ENCODE measurements around the gene NEMP2.

Gene NEMP2

DNA sequence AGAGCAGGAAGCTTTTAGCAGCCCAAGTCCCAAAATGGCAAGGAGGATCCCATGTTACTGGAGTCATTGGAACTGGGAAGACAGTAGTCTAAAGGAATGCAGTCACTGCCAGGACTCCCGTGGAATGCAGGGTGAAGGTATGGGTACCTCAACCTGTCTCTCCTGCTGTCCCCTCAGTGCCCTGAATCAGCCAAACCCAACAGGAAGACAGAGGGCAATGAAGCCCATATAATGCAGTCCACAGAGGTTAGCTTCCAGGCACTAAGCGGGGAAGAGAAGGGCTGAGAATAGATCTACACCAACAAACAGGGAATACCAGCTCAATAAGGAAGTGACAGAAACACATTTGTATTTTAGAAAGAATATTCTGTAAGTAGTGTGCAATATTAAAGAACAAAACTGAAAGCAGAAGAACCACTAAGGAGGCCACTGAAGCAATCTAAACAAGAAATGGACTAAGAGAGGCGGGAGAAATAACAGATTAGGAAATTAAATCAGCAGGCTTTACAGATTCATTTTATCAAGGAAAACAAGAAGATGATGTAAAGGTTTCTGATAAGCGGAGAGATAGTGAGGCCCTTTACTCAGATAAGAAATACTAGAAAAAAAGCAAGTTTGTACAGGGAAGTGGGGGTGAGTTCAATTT is 8.3 kb downstream of the NEMP2 start:
- 87% methylated on average over 4 of the region's 4 CpGs for WGBS (ENCODE audit: insufficient coverage)
- ChIA-PET POLR2A (no interaction called here), CTCF (interaction anchor here (1.1 kb wide), 1 partner anchor 15 kb away, joined by 8 read pairs; no protein-coding TSS in a partner anchor)
- H3K27ac ChIP-seq (ENCODE audit: insufficient read depth in 1 of 2, low read depth in 1 of 2, low read length in 2 of 2, poor library complexity in 1 of 2, severe bottlenecking in 2 of 2) = no peak overlapping the region
- H3K9me3 ChIP-seq (ENCODE audit: control extremely low read depth in 1 of 5, control insufficient read depth in 4 of 5, insufficient read depth in 2 of 5, low read depth in 1 of 5, low read length in 4 of 5) = no peaks in the 10 kb centered on the region
- H3K36me3 ChIP-seq (ENCODE audit: control insufficient read depth in 4 of 4, insufficient read depth in 4 of 4, low read length in 3 of 4) = peaks cover 0 to 8% (median 3%) of the 10 kb centered on the region in 4 experiments
- H3K4me3 ChIP-seq (ENCODE audit: control insufficient read depth in 1 of 7, extremely low read depth in 1 of 7, insufficient read depth in 4 of 7, low read depth in 2 of 7, low read length in 6 of 7) = no peak overlapping the region
- H3K27me3 ChIP-seq (replicated peaks in 2 of 5; ENCODE audit: control insufficient read depth in 4 of 5, insufficient read depth in 5 of 5, low read length in 4 of 5) = no peaks in the 10 kb centered on the region
- peaks cover 13 to 52% (median 31%) of the 10 kb centered on the region in 4 experiments for H3K4me1 ChIP-seq (ENCODE audit: control extremely low read depth in 1 of 4, control insufficient read depth in 4 of 4, insufficient read depth in 4 of 4, low read length in 3 of 4)
- DNase-seq = peak in 2 of 3 donors; percentile 28 to 34

DNA sequence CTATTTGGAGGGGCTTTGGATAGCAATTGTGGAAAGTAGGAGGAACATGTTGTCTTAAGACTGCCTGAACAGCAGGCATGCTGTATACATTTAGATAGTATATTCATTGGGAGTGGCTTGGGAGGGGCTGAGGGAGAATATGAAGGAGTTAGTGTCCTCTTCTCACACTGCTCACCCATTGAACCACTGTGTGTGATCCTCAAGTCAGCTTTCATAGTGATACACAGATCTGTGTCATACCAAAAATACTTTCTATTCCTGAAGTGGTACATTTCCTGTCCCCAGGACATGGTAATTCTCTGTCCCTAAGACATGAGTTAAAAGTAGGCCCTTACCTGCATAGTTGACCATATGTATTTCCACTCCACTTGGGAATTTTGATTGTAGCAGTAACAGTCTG is 9.6 kb downstream of the NEMP2 start:
- ChIA-PET POLR2A (no interaction called here), CTCF (no interaction called here)
- no peaks in the 10 kb centered on the region for H3K9me3 ChIP-seq (ENCODE audit: control extremely low read depth in 1 of 5, control insufficient read depth in 4 of 5, insufficient read depth in 2 of 5, low read depth in 1 of 5, low read length in 4 of 5)
- H3K4me1 ChIP-seq (ENCODE audit: control extremely low read depth in 1 of 4, control insufficient read depth in 4 of 4, insufficient read depth in 4 of 4, low read length in 3 of 4) = peaks cover 3 to 51% (median 24%) of the 10 kb centered on the region in 4 experiments
- H3K27ac ChIP-seq (ENCODE audit: insufficient read depth in 1 of 2, low read depth in 1 of 2, low read length in 2 of 2, poor library complexity in 1 of 2, severe bottlenecking in 2 of 2) = no peak overlapping the region
- no peaks in the 10 kb centered on the region for H3K27me3 ChIP-seq (replicated peaks in 2 of 5; ENCODE audit: control insufficient read depth in 4 of 5, insufficient read depth in 5 of 5, low read length in 4 of 5)
- peaks cover 0 to 11% (median 5%) of the 10 kb centered on the region in 4 experiments for H3K36me3 ChIP-seq (ENCODE audit: control insufficient read depth in 4 of 4, insufficient read depth in 4 of 4, low read length in 3 of 4)
- H3K4me3 ChIP-seq (ENCODE audit: control insufficient read depth in 1 of 7, extremely low read depth in 1 of 7, insufficient read depth in 4 of 7, low read depth in 2 of 7, low read length in 6 of 7) = no peak overlapping the region
- DNase-seq = no peak

DNA sequence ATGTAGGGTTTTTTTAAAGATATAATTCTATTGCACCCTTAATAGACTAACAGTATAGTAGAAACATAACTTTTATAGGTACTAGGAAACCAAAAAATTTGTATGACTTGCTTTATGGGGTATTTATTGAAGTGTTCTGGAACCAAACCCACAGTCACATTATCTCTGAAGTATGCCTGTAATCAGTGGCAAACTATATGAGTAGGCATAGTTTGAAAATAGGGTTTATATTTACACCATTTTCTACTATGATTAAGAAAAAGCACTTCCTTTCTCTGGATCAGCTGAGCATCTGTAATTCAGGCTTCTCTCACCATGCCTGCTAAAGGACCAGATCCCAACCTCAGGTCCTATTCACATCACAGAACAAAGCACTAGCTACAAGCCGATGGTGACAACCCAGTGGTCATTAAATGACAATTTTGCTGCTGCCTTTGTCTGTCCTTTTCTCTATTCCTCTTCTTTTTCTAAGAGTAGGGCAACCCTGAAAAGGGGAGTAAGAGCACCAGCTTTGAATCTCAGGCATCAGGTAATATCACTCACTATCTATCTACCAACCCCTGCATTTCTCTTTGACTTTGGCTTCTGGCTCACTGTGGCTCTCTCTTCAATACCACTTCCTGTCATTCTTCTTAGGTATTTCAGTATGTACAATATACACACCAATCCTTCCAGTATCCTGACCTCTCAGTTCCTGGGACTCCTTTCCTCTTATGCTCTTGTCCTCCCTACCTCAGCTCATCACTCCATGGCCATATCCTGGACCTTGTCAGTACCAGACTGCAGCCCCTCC is 14.4 kb downstream of the NEMP2 start:
- CTCF ChIA-PET = interaction anchor here (1.8 to 2.3 kb wide), 2 partner anchors 9 to 10 kb away, joined by 4 to 6 read pairs; no protein-coding TSS in a partner anchor
- no peak for DNase-seq
- POLR2A ChIA-PET = no interaction called here
- H3K4me3 ChIP-seq (ENCODE audit: control insufficient read depth in 1 of 7, extremely low read depth in 1 of 7, insufficient read depth in 4 of 7, low read depth in 2 of 7, low read length in 6 of 7) = no peak overlapping the region
- no peaks in the 10 kb centered on the region for H3K9me3 ChIP-seq (ENCODE audit: control extremely low read depth in 1 of 5, control insufficient read depth in 4 of 5, insufficient read depth in 2 of 5, low read depth in 1 of 5, low read length in 4 of 5)
- peaks cover 8 to 27% (median 15%) of the 10 kb centered on the region in 4 experiments for H3K4me1 ChIP-seq (ENCODE audit: control extremely low read depth in 1 of 4, control insufficient read depth in 4 of 4, insufficient read depth in 4 of 4, low read length in 3 of 4)
- H3K27me3 ChIP-seq (replicated peaks in 2 of 5; ENCODE audit: control insufficient read depth in 4 of 5, insufficient read depth in 5 of 5, low read length in 4 of 5) = no peaks in the 10 kb centered on the region
- no peak overlapping the region for H3K27ac ChIP-seq (ENCODE audit: insufficient read depth in 1 of 2, low read depth in 1 of 2, low read length in 2 of 2, poor library complexity in 1 of 2, severe bottlenecking in 2 of 2)
- H3K36me3 ChIP-seq (ENCODE audit: control insufficient read depth in 4 of 4, insufficient read depth in 4 of 4, low read length in 3 of 4) = peaks cover 0 to 15% (median 7%) of the 10 kb centered on the region in 4 experiments
- WGBS (ENCODE audit: insufficient coverage) = 100% methylated on average over 1 of the region's 1 CpG

DNA sequence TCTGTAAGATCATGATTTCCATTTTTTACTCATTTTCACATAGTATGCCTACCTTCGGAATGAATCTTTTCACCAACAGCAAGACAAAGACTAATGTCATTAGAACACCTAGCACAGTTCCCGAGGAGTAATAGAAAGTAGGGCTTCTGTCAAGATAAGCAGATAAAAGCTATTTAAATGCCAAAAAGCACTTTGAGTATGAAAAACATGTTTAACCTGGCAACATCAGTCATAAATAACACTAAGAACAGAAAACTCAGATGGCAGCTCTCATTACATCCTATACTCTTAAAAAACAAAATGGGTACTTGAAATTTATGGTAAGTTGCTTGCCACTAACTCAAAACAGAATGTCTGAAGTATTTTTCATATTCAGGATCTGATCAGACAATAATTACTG is 17.1 kb downstream of the NEMP2 start:
- Histone ChIP-seq H3K36me3 (ENCODE audit: control insufficient read depth in 4 of 4, insufficient read depth in 4 of 4, low read length in 3 of 4) (peaks cover 6 to 19% (median 9%) of the 10 kb centered on the region in 4 experiments), H3K4me1 (ENCODE audit: control extremely low read depth in 1 of 4, control insufficient read depth in 4 of 4, insufficient read depth in 4 of 4, low read length in 3 of 4) (peaks cover 8 to 40% (median 23%) of the 10 kb centered on the region in 4 experiments), H3K9me3 (ENCODE audit: control extremely low read depth in 1 of 5, control insufficient read depth in 4 of 5, insufficient read depth in 2 of 5, low read depth in 1 of 5, low read length in 4 of 5) (no peaks in the 10 kb centered on the region), H3K4me3 (ENCODE audit: control insufficient read depth in 1 of 7, extremely low read depth in 1 of 7, insufficient read depth in 4 of 7, low read depth in 2 of 7, low read length in 6 of 7) (no peak overlapping the region), H3K27ac (ENCODE audit: insufficient read depth in 1 of 2, low read depth in 1 of 2, low read length in 2 of 2, poor library complexity in 1 of 2, severe bottlenecking in 2 of 2) (no peak overlapping the region), H3K27me3 (replicated peaks in 2 of 5; ENCODE audit: control insufficient read depth in 4 of 5, insufficient read depth in 5 of 5, low read length in 4 of 5) (no peaks in the 10 kb centered on the region)
- WGBS (ENCODE audit: insufficient coverage) = no CpG with 5 or more reads among the region's 2 CpGs
- CTCF ChIA-PET = interaction anchor here (0.6 to 2.0 kb wide), 6 partner anchors 12 to 196 kb away, joined by 3 to 8 read pairs (median 5); no protein-coding TSS in a partner anchor
- POLR2A ChIA-PET = no interaction called here
- no peak for DNase-seq

DNA sequence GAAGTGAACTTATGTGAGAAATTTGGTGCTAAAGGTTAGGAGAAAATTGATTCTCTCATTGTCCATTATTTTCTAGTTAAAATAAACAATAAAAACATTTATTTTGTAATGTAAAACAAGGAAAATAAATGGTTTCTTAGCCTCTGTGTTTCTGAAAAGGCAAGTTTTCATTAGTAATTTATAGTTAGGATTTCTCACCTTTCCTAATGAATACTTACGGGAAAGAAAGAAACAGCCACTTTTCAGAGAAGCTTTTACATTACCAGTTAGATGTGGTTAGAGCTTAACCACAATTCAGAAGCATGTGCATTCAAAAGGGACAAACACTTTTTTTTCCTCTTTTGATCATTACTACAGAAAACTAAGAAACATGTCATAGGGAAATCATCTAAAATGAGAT is 18.8 kb downstream of the NEMP2 start:
- WGBS (ENCODE audit: insufficient coverage) = 0% methylated on average over 1 of the region's 1 CpG
- Histone ChIP-seq H3K27me3 (replicated peaks in 2 of 5; ENCODE audit: control insufficient read depth in 4 of 5, insufficient read depth in 5 of 5, low read length in 4 of 5) (no peaks in the 10 kb centered on the region), H3K9me3 (ENCODE audit: control extremely low read depth in 1 of 5, control insufficient read depth in 4 of 5, insufficient read depth in 2 of 5, low read depth in 1 of 5, low read length in 4 of 5) (no peaks in the 10 kb centered on the region), H3K36me3 (ENCODE audit: control insufficient read depth in 4 of 4, insufficient read depth in 4 of 4, low read length in 3 of 4) (peaks cover 4 to 20% (median 7%) of the 10 kb centered on the region in 4 experiments), H3K4me1 (ENCODE audit: control extremely low read depth in 1 of 4, control insufficient read depth in 4 of 4, insufficient read depth in 4 of 4, low read length in 3 of 4) (peaks cover 8 to 38% (median 26%) of the 10 kb centered on the region in 4 experiments), H3K27ac (ENCODE audit: insufficient read depth in 1 of 2, low read depth in 1 of 2, low read length in 2 of 2, poor library complexity in 1 of 2, severe bottlenecking in 2 of 2) (peak overlapping the region; percentile 59 to 65), H3K4me3 (ENCODE audit: control insufficient read depth in 1 of 7, extremely low read depth in 1 of 7, insufficient read depth in 4 of 7, low read depth in 2 of 7, low read length in 6 of 7) (peak overlapping the region in 2 of 7 experiments; percentile 13 to 35)
- peak in 2 of 3 donors; percentile 59 to 70 for DNase-seq
- ChIA-PET CTCF (interaction anchor here (1.4 to 1.8 kb wide), 2 partner anchors 14 to 78 kb away, joined by 3 to 4 read pairs; no protein-coding TSS in a partner anchor), POLR2A (interaction anchor here (0.7 kb wide), 1 partner anchor 135 kb away, joined by 3 read pairs; no protein-coding TSS in a partner anchor)

DNA sequence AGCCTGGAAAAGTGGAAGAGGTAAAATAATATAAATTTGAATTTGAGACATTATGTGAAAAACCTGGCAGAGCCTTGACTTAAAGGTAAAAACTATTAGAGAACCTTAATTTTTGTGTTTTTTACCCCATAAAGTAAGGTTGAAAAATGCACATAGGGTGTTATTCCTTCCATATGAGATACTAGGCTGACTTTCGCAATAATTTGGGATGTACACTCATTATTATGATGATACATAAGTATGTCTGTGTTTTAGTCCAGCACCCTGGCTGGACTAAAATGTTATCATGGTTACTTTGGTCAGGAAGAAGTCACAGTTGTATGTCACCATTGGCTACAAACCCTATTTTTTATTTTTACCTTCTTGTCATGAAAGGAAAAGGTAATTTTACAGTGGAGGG is 19.8 kb downstream of the NEMP2 start:
- DNase-seq = no peak
- Histone ChIP-seq H3K4me3 (ENCODE audit: control insufficient read depth in 1 of 7, extremely low read depth in 1 of 7, insufficient read depth in 4 of 7, low read depth in 2 of 7, low read length in 6 of 7) (no peak overlapping the region), H3K27me3 (replicated peaks in 2 of 5; ENCODE audit: control insufficient read depth in 4 of 5, insufficient read depth in 5 of 5, low read length in 4 of 5) (no peaks in the 10 kb centered on the region), H3K9me3 (ENCODE audit: control extremely low read depth in 1 of 5, control insufficient read depth in 4 of 5, insufficient read depth in 2 of 5, low read depth in 1 of 5, low read length in 4 of 5) (no peaks in the 10 kb centered on the region), H3K4me1 (ENCODE audit: control extremely low read depth in 1 of 4, control insufficient read depth in 4 of 4, insufficient read depth in 4 of 4, low read length in 3 of 4) (peaks cover 8 to 33% (median 20%) of the 10 kb centered on the region in 4 experiments), H3K27ac (ENCODE audit: insufficient read depth in 1 of 2, low read depth in 1 of 2, low read length in 2 of 2, poor library complexity in 1 of 2, severe bottlenecking in 2 of 2) (no peak overlapping the region), H3K36me3 (ENCODE audit: control insufficient read depth in 4 of 4, insufficient read depth in 4 of 4, low read length in 3 of 4) (peaks cover 4 to 25% (median 7%) of the 10 kb centered on the region in 4 experiments)
- CTCF ChIA-PET = interaction anchor here (1.0 to 6.1 kb wide), 2 partner anchors 14 to 133 kb away, joined by 3 to 44 read pairs; no protein-coding TSS in a partner anchor
- WGBS (ENCODE audit: insufficient coverage) = 100% methylated on average over 1 of the region's 1 CpG
- POLR2A ChIA-PET = no interaction called here
